ENCODE results near the gene ACTR10.
"Not testable (repeated sequence)": the region's sequence is repeated elsewhere in the genome, so short reads cannot be mapped to it uniquely, and the experiment has no call there.

GRCh38 chr14:58262005-58262404 is 62.1 kb downstream of the ACTR10 start:
- not testable (repeated sequence) for TF ChIP-seq ZNF780A (CRISPR knock-in tag; IDR thresholded peaks at IDR 0.05); POLR3A (IDR thresholded peaks at IDR 0.05; ENCODE audit: borderline replicate concordance, extremely low read depth, insufficient read depth, insufficient read length); TGIF2 (CRISPR knock-in tag; IDR thresholded peaks at IDR 0.05); SMARCC2 (IDR thresholded peaks at IDR 0.05; ENCODE audit: low read depth); CTCF (IDR thresholded peaks at IDR 0.05 in 2 of 3, conservative IDR thresholded peaks at IDR 0.05 in 1 of 3; ENCODE audit: insufficient read depth in 2 of 3, low read depth in 1 of 3, low read length in 3 of 3); MAFK (IDR thresholded peaks at IDR 0.05; ENCODE audit: low read length); CHD2 (IDR thresholded peaks at IDR 0.05; ENCODE audit: low read depth, low read length); GABPB2 (CRISPR knock-in tag; conservative IDR thresholded peaks at IDR 0.05); PKNOX1 (IDR thresholded peaks at IDR 0.05); POLR2AphosphoS5 (IDR thresholded peaks at IDR 0.05; ENCODE audit: control insufficient read depth, insufficient read depth, low read depth, low read length); CBX3 (IDR thresholded peaks at IDR 0.05; ENCODE audit: borderline replicate concordance in 1 of 2, low read length in 2 of 2); SIX5 (IDR thresholded peaks at IDR 0.05; ENCODE audit: borderline replicate concordance in 1 of 2, insufficient read depth in 1 of 2, low read depth in 1 of 2, low read length in 2 of 2); CREB1 (IDR thresholded peaks at IDR 0.05); CREB1 (CRISPR knock-in tag; IDR thresholded peaks at IDR 0.05)
- TF ChIP-seq, protein P1, sequence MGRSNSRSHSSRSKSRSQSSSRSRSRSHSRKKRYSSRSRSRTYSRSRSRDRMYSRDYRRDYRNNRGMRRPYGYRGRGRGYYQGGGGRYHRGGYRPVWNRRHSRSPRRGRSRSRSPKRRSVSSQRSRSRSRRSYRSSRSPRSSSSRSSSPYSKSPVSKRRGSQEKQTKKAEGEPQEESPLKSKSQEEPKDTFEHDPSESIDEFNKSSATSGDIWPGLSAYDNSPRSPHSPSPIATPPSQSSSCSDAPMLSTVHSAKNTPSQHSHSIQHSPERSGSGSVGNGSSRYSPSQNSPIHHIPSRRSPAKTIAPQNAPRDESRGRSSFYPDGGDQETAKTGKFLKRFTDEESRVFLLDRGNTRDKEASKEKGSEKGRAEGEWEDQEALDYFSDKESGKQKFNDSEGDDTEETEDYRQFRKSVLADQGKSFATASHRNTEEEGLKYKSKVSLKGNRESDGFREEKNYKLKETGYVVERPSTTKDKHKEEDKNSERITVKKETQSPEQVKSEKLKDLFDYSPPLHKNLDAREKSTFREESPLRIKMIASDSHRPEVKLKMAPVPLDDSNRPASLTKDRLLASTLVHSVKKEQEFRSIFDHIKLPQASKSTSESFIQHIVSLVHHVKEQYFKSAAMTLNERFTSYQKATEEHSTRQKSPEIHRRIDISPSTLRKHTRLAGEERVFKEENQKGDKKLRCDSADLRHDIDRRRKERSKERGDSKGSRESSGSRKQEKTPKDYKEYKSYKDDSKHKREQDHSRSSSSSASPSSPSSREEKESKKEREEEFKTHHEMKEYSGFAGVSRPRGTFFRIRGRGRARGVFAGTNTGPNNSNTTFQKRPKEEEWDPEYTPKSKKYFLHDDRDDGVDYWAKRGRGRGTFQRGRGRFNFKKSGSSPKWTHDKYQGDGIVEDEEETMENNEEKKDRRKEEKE (IDR thresholded peaks at IDR 0.05; ENCODE audit: borderline replicate concordance in 1 of 2, control insufficient read depth in 1 of 2, low read depth in 2 of 2, low read length in 1 of 2): not testable (repeated sequence)
